K562 (cell line): ENCODE measurements around the gene ECI1. TPM values are rescaled to one million over a fixed set of nuclear protein-coding genes. Genes with fewer than 3 reads are reported as not detected.
A peak's percentile ranks its signal among the peaks of the same experiment; 100 is the strongest.

Experiments
- AFF4 ChIP-seq: sonication (generic); formaldehyde crosslinking; IDR thresholded peaks from 2 replicates; pipeline ENCODE4 v1.8.0; 2023; ENCODE audit warnings: mild to moderate bottlenecking, missing genetic modification reagents
- BDP1 ChIP-seq: IDR thresholded peaks from 3 replicates; pipeline ENCODE4 v1.6.1; 2011; ENCODE audit not compliant: insufficient read length, insufficient read depth
- BRCA1 ChIP-seq, 2 experiments: fragments of 450-650 bp in 1 of 2; sonication (generic) in 1 of 2; formaldehyde crosslinking in 1 of 2; IDR thresholded peaks; 2 replicates each; pipeline versions ENCODE4 v1.5.0 to v1.6.1; 2017 to 2020; ENCODE audit warnings: mild to moderate bottlenecking in 1 of 2, missing genetic modification reagents in 1 of 2
- CCNT2 ChIP-seq: IDR thresholded peaks from 2 replicates; pipeline ENCODE4 v1.6.1; 2011; ENCODE audit warnings: borderline replicate concordance, low read depth, mild to moderate bottlenecking, moderate library complexity, mixed read lengths, low read length; ENCODE audit not compliant: insufficient read length; ENCODE audit errors: extremely low read depth
- GTF3C2 ChIP-seq: IDR thresholded peaks from 3 replicates; pipeline ENCODE4 v1.6.1; 2011; ENCODE audit warnings: borderline replicate concordance, mild to moderate bottlenecking, moderate library complexity; ENCODE audit not compliant: insufficient read length; ENCODE audit errors: extremely low read depth
- KDM1A ChIP-seq, 2 experiments: fragments of 450-650 bp; IDR thresholded peaks; 2 replicates each; pipeline ENCODE4 v1.6.1; 2016; ENCODE audit warnings: mild to moderate bottlenecking in 2 of 2
- PHF20 ChIP-seq: fragments of 450-650 bp; IDR thresholded peaks from 2 replicates; pipeline ENCODE4 v1.6.1; 2018; ENCODE audit not compliant: partially characterized antibody
- PREB ChIP-seq: sonication (generic); formaldehyde crosslinking; IDR thresholded peaks from 2 replicates; pipeline ENCODE4 v1.8.1; 2023; ENCODE audit warnings: mild to moderate bottlenecking, missing genetic modification reagents
- PRMT5 ChIP-seq: sonication (generic); formaldehyde crosslinking; IDR thresholded peaks from 2 replicates; pipeline ENCODE4 v1.5.0; 2020; ENCODE audit warnings: missing genetic modification reagents
- THRA ChIP-seq: fragments of 450-650 bp; IDR thresholded peaks from 2 replicates; pipeline ENCODE4 v1.6.1; 2017; ENCODE audit warnings: mild to moderate bottlenecking, moderate library complexity
- XRCC5 ChIP-seq: fragments of 200-400 bp; formaldehyde crosslinking; IDR thresholded peaks from 2 replicates; pipeline ENCODE4 v1.6.1; 2017; ENCODE audit warnings: low read depth, mild to moderate bottlenecking, low read length
- ZNF134 ChIP-seq: fragments of 250-450 bp; sonication (Bioruptor Pico); conservative IDR thresholded peaks from 2 replicates; pipeline ENCODE4 v1.4.0; 2020
- ZNF3 ChIP-seq: fragments of 250-450 bp; sonication (Bioruptor Pico); IDR thresholded peaks from 2 replicates; pipeline ENCODE4 v1.5.0; 2021; ENCODE audit warnings: mild to moderate bottlenecking, moderate library complexity
- polyA plus RNA-seq, 8 experiments: library from polyadenylated mRNA; depleted of rRNA in 4 of 8; stranded (reverse) in 5 of 8; unstranded in 3 of 8; fragments of >200 nt; fragmentation: Nextera tagmentation in 2 of 8; fragmentation: Illumina TruSeq in 1 of 8; extraction: Ambion mirVana in 2 of 8; extraction: Trizol in 1 of 8; gene quantifications; 2 replicates each; pipeline versions ENCODE4 v1.2.1 to v1.2.3, GENCODE V29; 2011 to 2014; ENCODE audit warnings: inconsistent platforms in 1 of 8, missing spikeins in 1 of 8
- total RNA-seq, 7 experiments: library from RNA; depleted of rRNA in 6 of 7; stranded (reverse); fragments of >200 nt in 6 of 7; fragmentation: Illumina TruSeq in 2 of 7; extraction: Trizol in 2 of 7; gene quantifications; 2 replicates each; pipeline versions ENCODE4 v1.2.1 to v1.2.3, GENCODE V29; 2011 to 2021; ENCODE audit warnings: low replicate concordance in 1 of 7

Gene ECI1
- total and polyA plus RNA-seq, 9 of the 15 experiments (the other 6 are each of a cell fraction or from before 2014, with no cell fraction given) = 4.7 to 189 (median 54.0) TPM

- TF ChIP-seq BRCA1 (IDR thresholded peaks at IDR 0.05) (no peak), BRCA1 (CRISPR knock-in tag; IDR thresholded peaks at IDR 0.05) (no peak), GTF3C2 (no peak), PREB (no peak), KDM1A (IDR thresholded peaks at IDR 0.05) (no peak), BDP1 (no peak), ZNF3 (CRISPR knock-in tag) (no peak), XRCC5 (0 out of 2 replicates have a peak, but pooled peaks have one; percentile 85), ZNF134 (no peak), PHF20 (peak; percentile 55), AFF4 (no peak; the same call in 1 of the 2 replicates), CCNT2 (peak; percentile 91), THRA (no peak), PRMT5 (no peak)
Observed at GRCh38 chr16:2251296-2252111, at the start of gene ECI1 (continued).
